Ectodermal cell (in vitro differentiated cells): Measurements from ENCODE around the gene DAPK2.
"Not testable (repeated sequence)": the region's sequence is repeated elsewhere in the genome, so short reads cannot be mapped to it uniquely, and the experiment has no call there.

Source experiments
- H3K27ac ChIP-seq: 2 replicates; pipeline ENCODE4 v1.7.0; 2013; ENCODE audit warnings: mild to moderate bottlenecking, low read depth, low read length; ENCODE audit not compliant: insufficient read depth, poor library complexity, severe bottlenecking
- H3K27me3 ChIP-seq: 2 replicates; pipeline ENCODE4 v1.7.0; 2013; ENCODE audit warnings: mild to moderate bottlenecking, low read length; ENCODE audit not compliant: insufficient read depth, control insufficient read depth, poor library complexity, severe bottlenecking
- H3K36me3 ChIP-seq: one replicate; pipeline ENCODE4 v1.7.0; 2013; ENCODE audit warnings: low read length; ENCODE audit not compliant: control insufficient read depth, insufficient read depth
- H3K4me1 ChIP-seq: one replicate; pipeline ENCODE4 v1.7.0; 2013; ENCODE audit warnings: low read length; ENCODE audit not compliant: control insufficient read depth, insufficient read depth
- H3K4me3 ChIP-seq: 2 replicates; pipeline ENCODE4 v1.7.0; 2013; ENCODE audit warnings: low read depth, low read length, control low read depth; ENCODE audit not compliant: insufficient read depth
- H3K9me3 ChIP-seq: 2 replicates; pipeline ENCODE4 v1.7.0; 2013; ENCODE audit warnings: mild to moderate bottlenecking, low read length, moderate library complexity; ENCODE audit not compliant: control insufficient read depth
- WGBS, 2 experiments: methylation state at CpG; one replicate each; pipeline ENCODE4 v1.1.7; 2013; ENCODE audit warnings: missing lambda C conversion rate in 2 of 2; 5-methylcytosine and 5-hydroxymethylcytosine counted together

The DAPK2 gene

DNA sequence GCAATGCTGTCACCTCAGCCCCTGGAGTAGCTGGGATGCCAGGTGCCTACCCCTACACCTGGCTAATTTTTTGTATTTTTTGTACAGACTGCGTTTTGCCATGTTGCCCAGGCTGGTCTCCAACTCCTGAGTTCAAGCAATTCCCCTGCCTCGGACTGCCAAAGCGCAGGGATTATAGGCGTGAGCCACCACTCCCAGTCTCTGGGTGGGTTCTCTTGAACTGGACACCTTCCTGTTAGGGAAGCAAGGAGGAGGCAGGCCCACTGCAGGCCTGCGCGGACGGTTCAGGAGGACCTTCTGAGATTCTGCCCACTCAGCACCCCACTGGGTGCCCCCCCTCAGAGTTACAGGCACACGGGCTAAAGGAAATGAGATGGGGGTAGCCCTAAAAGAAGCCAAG lies 138.8 kb downstream of the DAPK2 start:
- no peak overlapping the region for H3K4me3 ChIP-seq
- no peaks in the 10 kb centered on the region for H3K27me3 ChIP-seq
- H3K4me1 ChIP-seq: peaks cover 8% of the 10 kb centered on the region
- WGBS, 2 experiments: 91 to 95% methylated on average over 8 of the region's 8 CpGs
- H3K9me3 ChIP-seq: no peaks in the 10 kb centered on the region
- no peak overlapping the region for H3K27ac ChIP-seq
- H3K36me3 ChIP-seq: no peaks in the 10 kb centered on the region

DNA sequence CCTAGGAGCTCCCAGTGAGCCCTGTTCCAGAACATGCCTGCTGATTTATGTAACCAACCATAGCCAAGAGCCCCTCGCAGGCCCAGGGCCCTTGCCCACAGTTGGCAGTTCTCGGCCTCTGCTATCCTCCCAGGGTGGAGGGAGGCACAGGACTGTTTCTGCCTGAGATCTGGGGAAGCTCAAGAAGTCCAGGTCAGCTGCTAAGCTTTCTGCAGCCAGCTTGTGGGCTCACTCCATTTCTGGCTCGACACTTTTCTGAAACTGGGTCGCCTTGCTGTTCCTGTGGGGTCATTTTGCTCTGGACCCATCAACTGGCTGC lies 140.1 kb downstream of the DAPK2 start:
- no peaks in the 10 kb centered on the region for H3K36me3 ChIP-seq
- no peak overlapping the region for H3K4me3 ChIP-seq
- 94 to 97% methylated on average over 4 of the region's 4 CpGs for WGBS, 2 experiments
- H3K4me1 ChIP-seq: peaks cover 8% of the 10 kb centered on the region
- no peaks in the 10 kb centered on the region for H3K9me3 ChIP-seq
- H3K27me3 ChIP-seq: no peaks in the 10 kb centered on the region
- H3K27ac ChIP-seq: no peak overlapping the region

DNA sequence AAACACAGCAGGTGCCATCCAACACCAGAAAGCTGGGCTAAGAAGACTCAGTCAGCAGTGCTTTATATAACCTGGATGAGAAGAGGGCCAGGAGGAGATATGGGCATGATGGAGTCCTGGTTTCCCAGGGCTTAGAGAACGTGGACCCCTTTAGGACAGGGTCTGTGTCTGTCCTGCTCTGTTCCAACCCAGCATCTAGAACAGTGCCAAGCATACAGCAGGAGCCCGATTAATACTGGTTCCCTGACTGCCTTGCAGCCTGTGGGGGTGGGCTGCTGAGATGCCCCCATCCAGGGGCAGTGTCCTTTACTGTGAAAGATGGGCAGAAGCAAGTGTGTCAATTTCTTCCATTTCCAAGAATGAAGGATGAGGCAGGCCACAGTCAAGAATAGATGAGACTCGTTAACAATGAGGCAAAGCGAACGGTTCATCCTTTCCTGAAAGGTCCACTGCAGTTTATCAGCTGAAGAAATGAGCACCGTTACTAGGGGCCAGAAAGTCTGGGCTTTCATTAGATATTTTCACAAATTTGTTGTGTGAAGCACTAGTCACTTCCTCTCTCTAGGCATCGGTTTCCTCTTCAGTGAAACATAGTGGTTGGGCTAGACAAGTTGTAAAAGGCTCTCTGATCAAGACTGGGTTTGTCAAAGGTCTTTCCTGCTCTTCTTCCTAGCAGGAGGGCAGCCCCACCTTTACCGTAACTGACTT lies 140.6 kb downstream of the DAPK2 start:
- Histone ChIP-seq H3K9me3 (no peaks in the 10 kb centered on the region), H3K27ac (no peak overlapping the region), H3K4me1 (peaks cover 8% of the 10 kb centered on the region), H3K36me3 (no peaks in the 10 kb centered on the region), H3K27me3 (no peaks in the 10 kb centered on the region), H3K4me3 (no peak overlapping the region)
- WGBS, 2 experiments: 92 to 93% methylated on average over 8 of the region's 8 CpGs

DNA sequence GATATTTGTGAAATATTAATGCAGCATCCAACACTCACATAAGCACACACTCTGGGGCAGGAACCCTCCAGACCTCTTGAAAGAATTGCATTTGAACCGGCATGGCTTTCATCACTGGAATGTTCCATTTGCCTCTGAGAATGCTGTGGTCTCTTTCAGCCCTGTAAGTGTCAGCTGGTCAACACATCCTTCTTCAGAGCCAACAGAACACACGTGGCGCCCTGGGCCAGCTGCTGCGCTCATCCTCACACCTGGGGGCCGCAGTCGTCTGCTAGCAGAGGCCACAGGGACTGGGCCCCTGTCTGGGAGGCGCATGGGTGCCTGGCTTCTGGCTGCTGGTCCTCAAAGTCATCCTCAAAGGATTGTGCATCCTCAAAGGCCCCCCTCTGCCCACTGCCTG lies 141.2 kb downstream of the DAPK2 start:
- Histone ChIP-seq H3K36me3 (no peaks in the 10 kb centered on the region), H3K4me3 (no peak overlapping the region), H3K9me3 (no peaks in the 10 kb centered on the region), H3K27ac (no peak overlapping the region), H3K27me3 (no peaks in the 10 kb centered on the region), H3K4me1 (peaks cover 4% of the 10 kb centered on the region)
- 81 to 84% methylated on average over 7 of the region's 7 CpGs for WGBS, 2 experiments

DNA sequence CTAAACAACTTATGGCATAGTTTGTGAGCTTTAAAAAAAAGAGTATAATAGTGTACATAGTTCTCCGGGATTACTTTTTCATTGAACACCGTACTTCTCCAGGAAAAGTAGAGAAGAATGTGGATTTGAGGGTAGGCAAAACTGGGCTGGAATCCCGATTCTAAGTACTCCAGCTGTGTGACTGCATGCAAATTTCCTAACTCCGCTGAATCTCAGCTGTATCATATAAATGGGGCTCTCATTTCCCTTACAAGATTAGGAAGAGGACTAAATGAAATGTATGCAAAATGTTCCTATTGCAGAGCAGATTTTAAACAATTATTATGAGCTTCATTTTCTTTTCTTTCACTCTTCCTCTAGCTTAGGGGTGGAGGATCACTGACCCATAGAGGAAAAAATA lies 142.2 kb downstream of the DAPK2 start:
- Histone ChIP-seq H3K9me3 (no peaks in the 10 kb centered on the region), H3K4me3 (no peak overlapping the region), H3K27me3 (no peaks in the 10 kb centered on the region), H3K4me1 (no peaks in the 10 kb centered on the region), H3K27ac (no peak overlapping the region), H3K36me3 (no peaks in the 10 kb centered on the region)
- 84 to 86% methylated on average over 4 of the region's 4 CpGs for WGBS, 2 experiments

DNA sequence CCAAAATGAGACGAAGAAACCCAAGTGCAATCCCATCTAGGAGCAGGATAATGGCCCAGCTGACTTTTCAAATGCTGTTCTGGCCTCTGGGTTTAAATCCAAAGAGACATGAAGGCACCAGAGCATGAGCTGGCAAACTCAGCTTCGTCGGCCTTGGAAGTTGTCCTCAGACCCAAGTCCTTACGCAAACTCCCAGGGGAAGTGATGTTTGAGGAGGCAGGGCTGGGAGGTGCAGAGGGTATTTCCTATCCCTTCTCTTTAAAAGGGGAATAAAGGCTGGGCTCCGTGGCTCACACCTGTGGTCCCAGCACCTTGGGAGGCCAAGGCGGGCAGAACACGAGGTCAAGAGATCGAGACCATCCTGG lies 143.6 kb downstream of the DAPK2 start:
- Histone ChIP-seq H3K4me1 (no peaks in the 10 kb centered on the region), H3K27ac (no peak overlapping the region), H3K9me3 (no peaks in the 10 kb centered on the region), H3K4me3 (no peak overlapping the region), H3K27me3 (no peaks in the 10 kb centered on the region), H3K36me3 (no peaks in the 10 kb centered on the region)
- WGBS, 2 experiments: 91 to 93% methylated on average over 8 of the region's 8 CpGs

DNA sequence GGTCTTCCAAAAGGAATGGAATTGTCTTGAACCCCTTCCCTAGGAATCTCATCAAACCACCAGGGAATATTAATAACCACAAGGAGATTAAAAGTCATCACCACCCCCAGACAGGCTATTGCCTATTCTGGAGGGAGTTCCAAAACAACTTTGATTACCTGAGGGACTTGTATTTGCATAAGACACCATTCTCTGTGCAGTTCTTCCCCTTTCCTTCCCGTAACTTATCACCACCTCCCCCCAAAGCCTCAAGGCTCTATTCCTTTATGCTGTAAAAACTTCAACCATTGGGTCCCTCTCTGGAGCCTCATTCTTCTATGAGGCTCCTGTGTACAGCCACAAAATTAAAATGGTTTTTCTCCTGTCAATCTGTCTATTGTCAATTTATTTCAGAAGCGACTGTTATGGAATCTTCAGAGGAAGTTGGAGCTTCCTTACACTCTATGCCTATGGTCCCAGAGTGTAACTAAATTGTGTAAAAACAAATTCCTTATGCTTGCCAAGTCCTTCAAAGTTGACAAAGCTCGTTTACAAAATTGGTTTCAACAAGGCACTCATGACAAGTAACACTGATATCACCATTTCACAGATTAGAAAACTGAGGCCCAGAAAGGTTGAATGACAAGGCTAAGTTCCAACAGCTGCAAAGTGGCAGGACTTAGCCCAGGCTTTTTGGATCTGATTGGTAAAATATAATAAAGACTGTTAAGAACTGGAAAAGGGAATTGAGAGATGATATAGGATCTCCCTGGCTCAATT lies 144.2 kb downstream of the DAPK2 start:
- H3K36me3 ChIP-seq: no peaks in the 10 kb centered on the region
- no peaks in the 10 kb centered on the region for H3K27me3 ChIP-seq
- no peak overlapping the region for H3K4me3 ChIP-seq
- H3K4me1 ChIP-seq: peaks cover 4% of the 10 kb centered on the region
- no peaks in the 10 kb centered on the region for H3K9me3 ChIP-seq
- H3K27ac ChIP-seq: no peak overlapping the region
- 93 to 96% methylated on average over 3 of the region's 3 CpGs for WGBS, 2 experiments

DNA sequence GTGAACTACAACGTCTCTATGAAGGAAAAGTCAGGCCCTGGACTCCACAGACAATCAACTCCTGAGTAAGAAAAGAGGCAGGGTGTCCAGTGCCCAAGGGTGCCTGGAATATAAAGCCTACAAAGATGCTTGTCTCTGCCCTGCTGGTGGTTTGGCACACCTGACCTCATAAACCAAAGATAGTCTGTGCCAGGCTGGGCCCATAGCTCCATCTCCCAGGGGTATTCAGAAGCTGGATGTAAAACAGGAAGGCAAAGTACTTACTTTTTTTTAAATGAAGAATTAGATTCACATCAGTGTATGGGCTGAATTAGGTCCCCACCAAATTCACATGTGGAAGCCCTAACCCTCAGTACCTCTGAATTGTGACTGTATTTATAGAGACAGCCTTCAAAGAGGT lies 146.0 kb downstream of the DAPK2 start:
- 88 to 90% methylated on average over 1 of the region's 1 CpG for WGBS, 2 experiments
- Histone ChIP-seq H3K27me3 (no peaks in the 10 kb centered on the region), H3K4me3 (no peak overlapping the region), H3K27ac (no peak overlapping the region), H3K4me1 (peaks cover 7% of the 10 kb centered on the region), H3K36me3 (no peaks in the 10 kb centered on the region), H3K9me3 (no peaks in the 10 kb centered on the region)

DNA sequence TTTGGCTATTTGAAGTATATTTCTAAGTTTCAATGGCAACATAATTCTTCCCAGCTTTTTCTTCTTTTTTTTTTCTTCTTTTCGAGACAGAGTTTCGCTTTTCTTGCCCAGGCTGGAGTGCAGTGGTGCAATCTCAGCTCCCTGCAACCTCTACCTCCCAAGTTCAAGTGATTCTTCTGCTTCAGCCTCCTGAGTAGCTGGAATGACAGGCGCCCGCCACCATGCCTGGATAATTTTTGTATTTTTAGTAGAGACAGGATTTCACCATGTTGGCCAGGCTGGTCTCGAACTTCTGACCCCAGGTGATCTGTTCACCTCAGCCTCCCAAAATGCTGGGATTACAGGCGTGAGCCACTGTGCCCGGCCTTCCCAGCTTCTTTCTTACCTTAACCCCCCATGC lies 146.7 kb downstream of the DAPK2 start:
- WGBS, 2 experiments: 90 to 97% methylated on average over 7 of the region's 7 CpGs
- H3K9me3 ChIP-seq, H3K27me3 ChIP-seq, H3K4me3 ChIP-seq, H3K27ac ChIP-seq, H3K36me3 ChIP-seq, H3K4me1 ChIP-seq: not testable (repeated sequence)

DNA sequence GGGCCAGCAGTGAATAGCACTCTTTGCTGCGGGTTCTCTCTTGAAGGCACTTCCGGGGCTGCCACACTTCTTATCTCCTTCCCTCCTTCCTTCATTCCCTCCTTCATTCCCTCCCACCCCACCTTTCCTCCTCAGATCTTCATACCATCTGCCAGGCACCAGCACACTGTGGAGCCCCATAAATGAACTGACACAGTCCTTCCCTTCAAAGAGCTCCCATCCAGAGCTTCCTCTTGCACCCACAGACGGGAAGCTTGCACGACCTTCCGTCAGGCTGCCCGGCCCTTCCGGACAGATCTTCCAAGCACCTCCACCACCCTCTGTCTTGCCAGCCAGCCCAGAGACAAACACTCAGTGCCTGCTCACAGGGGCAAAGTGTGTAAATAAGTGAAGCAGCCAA lies 147.1 kb downstream of the DAPK2 start:
- 91 to 95% methylated on average over 7 of the region's 7 CpGs for WGBS, 2 experiments
- Histone ChIP-seq H3K27me3 (no peaks in the 10 kb centered on the region), H3K27ac (no peak overlapping the region), H3K4me1 (peaks cover 7% of the 10 kb centered on the region), H3K9me3 (no peaks in the 10 kb centered on the region), H3K4me3 (no peak overlapping the region), H3K36me3 (no peaks in the 10 kb centered on the region)
